DOHH2 (cell line): Measurements from ENCODE around the gene COL5A1.

ENCODE experiments used
- CTCF ChIP-seq: fragments of 200-600 bp; sonication (generic); IDR thresholded peaks from one replicate; pipeline ENCODE4 v1.5.1; 2014; ENCODE audit warnings: antibody characterized with exemption, mild to moderate bottlenecking, low read depth, low read length; ENCODE audit not compliant: poor library complexity, severe bottlenecking
- EZH2phosphoT487 ChIP-seq: fragments of 200-600 bp; sonication (generic); IDR thresholded peaks from 2 replicates; pipeline ENCODE4 v1.6.1; 2017; ENCODE audit warnings: borderline replicate concordance, mild to moderate bottlenecking, antibody characterized with exemption, low read length, moderate library complexity, mixed read lengths

DNA sequence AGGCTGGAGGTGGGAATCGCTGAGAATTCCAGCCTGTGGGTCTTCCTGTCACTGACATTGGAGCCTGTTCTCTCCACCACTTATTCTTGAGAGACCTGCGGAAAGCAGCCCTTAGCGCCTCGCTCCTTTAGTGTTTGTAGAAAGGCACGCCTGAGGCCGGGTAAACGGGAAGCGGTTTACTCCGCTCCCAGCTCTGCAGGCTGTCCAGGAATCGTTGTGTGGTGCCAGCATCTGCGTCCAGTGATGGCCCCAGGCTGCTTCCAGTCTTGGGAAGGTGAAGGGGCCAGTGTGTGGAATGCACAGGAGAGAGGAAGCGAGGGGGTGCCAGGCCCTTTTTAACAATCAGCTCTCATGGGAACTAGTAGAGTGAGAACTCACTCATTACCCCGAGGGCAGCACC lies 194.4 kb downstream of the COL5A1 start:
- TF ChIP-seq CTCF: no peak
- TF ChIP-seq EZH2phosphoT487: no peak
